Stomach (tissue), 4 donors: ENCODE measurements around the gene ACP5.

Experiments used
- POLR2AphosphoS5 ChIP-seq, 3 donors: sonication (generic); formaldehyde crosslinking; IDR thresholded peaks; one replicate each; pipeline ENCODE4 v1.6.1; 2016; ENCODE audit warnings: antibody characterized with exemption in 3 of 3
- TF ChIP-seq, protein P1 (sequence below), 7 experiments: fragments of 450-650 bp in 4 of 7; fragments of 200-600 bp in 3 of 7; sonication (generic) in 3 of 7; IDR thresholded peaks; one replicate each; pipeline ENCODE4 v1.5.1; 2016 to 2019; ENCODE audit warnings: antibody characterized with exemption in 7 of 7, control low read depth in 2 of 7, mild to moderate bottlenecking in 1 of 7

DNA sequence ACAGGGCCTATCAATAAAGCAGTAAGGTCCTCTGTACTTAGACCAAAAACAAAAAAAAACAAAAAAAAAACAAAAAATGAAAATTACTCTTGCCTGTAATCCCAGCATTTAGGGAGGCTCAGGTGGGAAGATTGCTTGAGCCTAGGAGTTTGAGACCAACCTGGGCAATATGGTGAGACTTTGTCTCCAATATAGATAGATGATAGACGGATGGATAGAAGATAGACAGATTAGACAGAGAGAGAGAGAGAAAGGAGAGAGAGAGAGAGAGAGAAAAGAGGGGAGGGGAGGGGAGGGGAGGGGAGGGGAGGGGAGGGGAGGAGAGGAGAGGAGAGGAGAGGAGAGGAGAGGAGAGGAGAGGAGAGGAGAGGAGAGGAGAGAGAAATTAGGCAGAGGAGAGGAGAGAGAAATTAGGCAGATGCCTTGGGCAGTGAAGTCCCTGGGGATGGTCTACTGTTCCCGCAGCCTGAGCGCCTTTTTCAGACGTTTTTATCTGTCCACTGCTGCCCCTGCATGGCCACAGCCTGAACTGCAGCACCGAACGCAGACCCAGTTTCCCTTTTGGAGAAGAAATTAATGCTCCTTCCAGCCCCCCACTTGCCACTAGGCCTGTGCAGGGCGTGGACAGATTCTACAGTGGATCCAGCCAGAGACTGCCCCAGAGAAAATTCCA lies 10.0 kb upstream of the ACP5 start:
- TF ChIP-seq, protein P1, sequence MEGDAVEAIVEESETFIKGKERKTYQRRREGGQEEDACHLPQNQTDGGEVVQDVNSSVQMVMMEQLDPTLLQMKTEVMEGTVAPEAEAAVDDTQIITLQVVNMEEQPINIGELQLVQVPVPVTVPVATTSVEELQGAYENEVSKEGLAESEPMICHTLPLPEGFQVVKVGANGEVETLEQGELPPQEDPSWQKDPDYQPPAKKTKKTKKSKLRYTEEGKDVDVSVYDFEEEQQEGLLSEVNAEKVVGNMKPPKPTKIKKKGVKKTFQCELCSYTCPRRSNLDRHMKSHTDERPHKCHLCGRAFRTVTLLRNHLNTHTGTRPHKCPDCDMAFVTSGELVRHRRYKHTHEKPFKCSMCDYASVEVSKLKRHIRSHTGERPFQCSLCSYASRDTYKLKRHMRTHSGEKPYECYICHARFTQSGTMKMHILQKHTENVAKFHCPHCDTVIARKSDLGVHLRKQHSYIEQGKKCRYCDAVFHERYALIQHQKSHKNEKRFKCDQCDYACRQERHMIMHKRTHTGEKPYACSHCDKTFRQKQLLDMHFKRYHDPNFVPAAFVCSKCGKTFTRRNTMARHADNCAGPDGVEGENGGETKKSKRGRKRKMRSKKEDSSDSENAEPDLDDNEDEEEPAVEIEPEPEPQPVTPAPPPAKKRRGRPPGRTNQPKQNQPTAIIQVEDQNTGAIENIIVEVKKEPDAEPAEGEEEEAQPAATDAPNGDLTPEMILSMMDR (IDR thresholded peaks at IDR 0.05): peak in 5 of 7 experiments; percentile 74 to 94 (median 90)
- no peak for TF ChIP-seq POLR2AphosphoS5 (IDR thresholded peaks at IDR 0.05)
